ENCODE results near the gene HSPA4. TPM values are rescaled to one million over a fixed set of nuclear protein-coding genes. Genes with fewer than 3 reads are reported as not detected.

The HSPA4 gene
- polyA plus RNA-seq, 1 donor (not counting 4 experiments of a cell fraction or from before 2014, with no cell fraction given), result 119 TPM

GRCh38 chr5:133109655-133110483 lies 58.1 kb downstream of the HSPA4 start:
- dilution Hi-C loops (cut with MboI; ENCODE audit: extremely low pct_ligation_motif_present, low sequenced_read_pairs), result no loop called here
- Histone ChIP-seq H3K27me3 (ENCODE audit: control insufficient read depth, extremely low read depth, insufficient read depth, low read length) (no peaks in the 10 kb centered on the region), H3K36me3 (ENCODE audit: control insufficient read depth in 2 of 2, extremely low read depth in 1 of 2, insufficient read depth in 2 of 2, low read length in 2 of 2) (peaks cover 0 to 2% of the 10 kb centered on the region in 2 experiments), H4K20me1 (ENCODE audit: control insufficient read depth, extremely low read depth, insufficient read depth, low read length) (no peaks in the 10 kb centered on the region), H3K9me3 (ENCODE audit: control insufficient read depth, low read depth, low read length) (no peaks in the 10 kb centered on the region), H3K4me1 (ENCODE audit: control insufficient read depth, extremely low read depth, insufficient read depth, low read length) (peaks cover 12% of the 10 kb centered on the region), H3K9me1 (ENCODE audit: control insufficient read depth, extremely low read depth, insufficient read depth, low read length) (no peaks in the 10 kb centered on the region), H3K4me2 (ENCODE audit: control insufficient read depth, extremely low read depth, insufficient read depth, low read depth, low read length) (no peak overlapping the region), H2AFZ (ENCODE audit: control insufficient read depth, low read length) (no peak overlapping the region), H3K27ac (ENCODE audit: control insufficient read depth, insufficient read depth, low read length) (no peak overlapping the region), H3K79me2 (ENCODE audit: control insufficient read depth, insufficient read depth, low read length) (no peaks in the 10 kb centered on the region), H3K9ac (ENCODE audit: control insufficient read depth, extremely low read depth, insufficient read depth, low read length) (no peak overlapping the region), H3K4me3 (ENCODE audit: control insufficient read depth in 2 of 3, extremely low read depth in 1 of 3, insufficient read depth in 2 of 3, low read depth in 1 of 3, low read length in 3 of 3) (no peak overlapping the region)
- FAIRE-seq, result no peak
- TF ChIP-seq EZH2 (IDR thresholded peaks at IDR 0.05; ENCODE audit: low read length) (no peak), CTCF (optimal IDR thresholded peaks at IDR 0.05 in 1 of 3, IDR thresholded peaks at IDR 0.05 in 1 of 3, conservative IDR thresholded peaks at IDR 0.05 in 1 of 3; ENCODE audit: extremely low read depth in 1 of 3, insufficient read depth in 2 of 3, low read length in 3 of 3) (no peak)
- DNase-seq (ENCODE audit: low read depth, low spot score), result no peak

GRCh38 chr5:133110709-133111108 lies 58.9 kb downstream of the HSPA4 start:
- Histone ChIP-seq H4K20me1 (ENCODE audit: control insufficient read depth, extremely low read depth, insufficient read depth, low read length) (no peaks in the 10 kb centered on the region), H3K9ac (ENCODE audit: control insufficient read depth, extremely low read depth, insufficient read depth, low read length) (no peak overlapping the region), H3K27me3 (ENCODE audit: control insufficient read depth, extremely low read depth, insufficient read depth, low read length) (no peaks in the 10 kb centered on the region), H3K4me1 (ENCODE audit: control insufficient read depth, extremely low read depth, insufficient read depth, low read length) (peaks cover 12% of the 10 kb centered on the region), H3K79me2 (ENCODE audit: control insufficient read depth, insufficient read depth, low read length) (no peaks in the 10 kb centered on the region), H3K4me2 (ENCODE audit: control insufficient read depth, extremely low read depth, insufficient read depth, low read depth, low read length) (no peak overlapping the region), H2AFZ (ENCODE audit: control insufficient read depth, low read length) (no peak overlapping the region), H3K4me3 (ENCODE audit: control insufficient read depth in 2 of 3, extremely low read depth in 1 of 3, insufficient read depth in 2 of 3, low read depth in 1 of 3, low read length in 3 of 3) (no peak overlapping the region), H3K36me3 (ENCODE audit: control insufficient read depth in 2 of 2, extremely low read depth in 1 of 2, insufficient read depth in 2 of 2, low read length in 2 of 2) (no peaks in the 10 kb centered on the region), H3K9me1 (ENCODE audit: control insufficient read depth, extremely low read depth, insufficient read depth, low read length) (no peaks in the 10 kb centered on the region), H3K27ac (ENCODE audit: control insufficient read depth, insufficient read depth, low read length) (no peak overlapping the region), H3K9me3 (ENCODE audit: control insufficient read depth, low read depth, low read length) (no peaks in the 10 kb centered on the region)
- DNase-seq (ENCODE audit: low read depth, low spot score) (no peak), FAIRE-seq (no peak)
- dilution Hi-C loops (cut with MboI; ENCODE audit: extremely low pct_ligation_motif_present, low sequenced_read_pairs), result no loop called here
- TF ChIP-seq CTCF (optimal IDR thresholded peaks at IDR 0.05 in 1 of 3, IDR thresholded peaks at IDR 0.05 in 1 of 3, conservative IDR thresholded peaks at IDR 0.05 in 1 of 3; ENCODE audit: extremely low read depth in 1 of 3, insufficient read depth in 2 of 3, low read length in 3 of 3) (no peak), EZH2 (IDR thresholded peaks at IDR 0.05; ENCODE audit: low read length) (no peak)
